ENCODE measurements around the gene BLOC1S1.

DNA sequence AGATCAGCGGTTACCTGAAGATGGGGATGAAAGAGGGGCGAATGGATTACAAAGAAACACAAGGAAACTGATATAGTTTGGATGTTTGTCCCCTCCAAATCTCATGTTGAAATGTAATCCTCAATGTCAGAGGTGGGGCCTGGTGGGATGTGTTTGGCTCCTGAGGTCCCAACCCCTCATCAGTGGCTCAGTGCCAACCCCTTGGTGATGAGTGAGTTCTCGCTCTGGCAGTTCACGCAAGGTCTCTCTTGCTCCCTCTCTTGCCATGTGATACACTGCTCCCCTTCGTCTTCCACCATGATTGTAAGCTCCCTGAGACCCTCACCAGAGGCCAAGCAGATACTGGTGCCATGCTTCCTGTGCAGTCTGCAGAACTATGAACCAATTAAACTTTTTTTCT, 36.2 kb upstream of the BLOC1S1 start:
- TF ChIP-seq POLR2A (IDR thresholded peaks at IDR 0.05): no peak
- TF ChIP-seq, protein P1, sequence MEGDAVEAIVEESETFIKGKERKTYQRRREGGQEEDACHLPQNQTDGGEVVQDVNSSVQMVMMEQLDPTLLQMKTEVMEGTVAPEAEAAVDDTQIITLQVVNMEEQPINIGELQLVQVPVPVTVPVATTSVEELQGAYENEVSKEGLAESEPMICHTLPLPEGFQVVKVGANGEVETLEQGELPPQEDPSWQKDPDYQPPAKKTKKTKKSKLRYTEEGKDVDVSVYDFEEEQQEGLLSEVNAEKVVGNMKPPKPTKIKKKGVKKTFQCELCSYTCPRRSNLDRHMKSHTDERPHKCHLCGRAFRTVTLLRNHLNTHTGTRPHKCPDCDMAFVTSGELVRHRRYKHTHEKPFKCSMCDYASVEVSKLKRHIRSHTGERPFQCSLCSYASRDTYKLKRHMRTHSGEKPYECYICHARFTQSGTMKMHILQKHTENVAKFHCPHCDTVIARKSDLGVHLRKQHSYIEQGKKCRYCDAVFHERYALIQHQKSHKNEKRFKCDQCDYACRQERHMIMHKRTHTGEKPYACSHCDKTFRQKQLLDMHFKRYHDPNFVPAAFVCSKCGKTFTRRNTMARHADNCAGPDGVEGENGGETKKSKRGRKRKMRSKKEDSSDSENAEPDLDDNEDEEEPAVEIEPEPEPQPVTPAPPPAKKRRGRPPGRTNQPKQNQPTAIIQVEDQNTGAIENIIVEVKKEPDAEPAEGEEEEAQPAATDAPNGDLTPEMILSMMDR (IDR thresholded peaks at IDR 0.05): no peak
